Amniotic stem cell (primary cell): ENCODE data around the gene GTF2A1L.
"Not testable (repeated sequence)": the region's sequence is repeated elsewhere in the genome, so short reads cannot be mapped to it uniquely, and the experiment has no call there.

Source experiments
- DNase-seq: peaks from one replicate; lab custom pipeline; 2025; lab: John Stamatoyannopoulos, UW

Gene GTF2A1L

GRCh38 chr2:48617618-48618017, at the start of gene GTF2A1L:
Gene GTF2A1L (plus strand): TSS chr2:48617856. CDS start chr2:48617875, 19 bp downstream.
- no peak for DNase-seq

- no peak for DNase-seq
Measured at GRCh38 chr2:48568547-48568946, 49.1 kb upstream of the GTF2A1L start.

- peak; percentile 15 for DNase-seq
Measured at GRCh38 chr2:48569433-48569832, 48.2 kb upstream of the GTF2A1L start.

GRCh38 chr2:48572816-48573215, 44.8 kb upstream of the GTF2A1L start:
- DNase-seq, result no peak

GRCh38 chr2:48574353-48575287, 43.0 kb upstream of the GTF2A1L start:
- no peak for DNase-seq

GRCh38 chr2:48578313-48578712, 39.3 kb upstream of the GTF2A1L start:
- no peak for DNase-seq

GRCh38 chr2:48583961-48584360, 33.7 kb upstream of the GTF2A1L start:
- DNase-seq, result no peak

GRCh38 chr2:48584551-48584950, 33.1 kb upstream of the GTF2A1L start:
- DNase-seq, result no peak

- no peak for DNase-seq
Measured at GRCh38 chr2:48586433-48586832, 31.2 kb upstream of the GTF2A1L start.

- no peak for DNase-seq
Measured at GRCh38 chr2:48587560-48587959, 30.1 kb upstream of the GTF2A1L start.

- DNase-seq, result no peak
Measured at GRCh38 chr2:48587961-48588360, 29.7 kb upstream of the GTF2A1L start.

GRCh38 chr2:48588745-48589144, 28.9 kb upstream of the GTF2A1L start:
- DNase-seq, result no peak

- peak; percentile 23 for DNase-seq
Measured at GRCh38 chr2:48589170-48589767, 28.4 kb upstream of the GTF2A1L start.

GRCh38 chr2:48590017-48590416, 27.6 kb upstream of the GTF2A1L start:
- no peak for DNase-seq

GRCh38 chr2:48592067-48592466, 25.6 kb upstream of the GTF2A1L start:
- DNase-seq, result no peak

GRCh38 chr2:48596751-48597150, 20.9 kb upstream of the GTF2A1L start:
- DNase-seq, result not testable (repeated sequence)

GRCh38 chr2:48597492-48597891, 20.2 kb upstream of the GTF2A1L start:
- no peak for DNase-seq

- peak; percentile 15 for DNase-seq
Measured at GRCh38 chr2:48600204-48600813, 17.3 kb upstream of the GTF2A1L start.

GRCh38 chr2:48600917-48601316, 16.7 kb upstream of the GTF2A1L start:
- DNase-seq, result peak; percentile 3

- DNase-seq, result peak; percentile 1
Measured at GRCh38 chr2:48601349-48601748, 16.3 kb upstream of the GTF2A1L start.

- DNase-seq, result no peak
Measured at GRCh38 chr2:48605482-48606175, 12.0 kb upstream of the GTF2A1L start.

- DNase-seq, result no peak
Measured at GRCh38 chr2:48607307-48608014, 10.2 kb upstream of the GTF2A1L start.
